A549 (cell line): Measurements from ENCODE around the gene C11orf98.

ENCODE experiments used
- ATOH8 ChIP-seq: fragments of 250-450 bp; sonication (Bioruptor Pico); IDR thresholded peaks from 2 replicates; pipeline ENCODE4 v1.5.0; 2020; ENCODE audit warnings: low read depth, mild to moderate bottlenecking, moderate library complexity
- CBX8 ChIP-seq: fragments of 200-600 bp; sonication (generic); IDR thresholded peaks from 2 replicates; pipeline ENCODE4 v1.6.1; 2016
- HOXA7 ChIP-seq: fragments of 250-450 bp; sonication (Bioruptor Pico); IDR thresholded peaks from 2 replicates; pipeline ENCODE4 v1.5.0; 2020; ENCODE audit warnings: mild to moderate bottlenecking, moderate library complexity
- MAFK ChIP-seq: fragments of 450-650 bp; IDR thresholded peaks from 2 replicates; pipeline ENCODE4 v1.6.1; 2014; ENCODE audit not compliant: partially characterized antibody
- MAZ ChIP-seq: fragments of 150-350 bp; IDR thresholded peaks from 2 replicates; pipeline ENCODE4 v1.6.1; 2014; ENCODE audit warnings: antibody characterized with exemption, low read depth, low read length, borderline replicate concordance
- PHF8 ChIP-seq: fragments of 200-600 bp; sonication (generic); IDR thresholded peaks from 2 replicates; pipeline ENCODE4 v1.6.1; 2016; ENCODE audit warnings: low read depth, mild to moderate bottlenecking, antibody characterized with exemption, moderate library complexity, borderline replicate concordance
- POLR2A ChIP-seq: IDR thresholded peaks from 2 replicates; pipeline ENCODE4 v1.6.1; 2012; ENCODE audit warnings: mild to moderate bottlenecking, low read length
- POLR2AphosphoS2 ChIP-seq: conservative IDR thresholded peaks from 2 replicates; pipeline ENCODE4 v1.6.1; 2012; ENCODE audit warnings: low read length, improper control_type of control experiment, inconsistent platforms
- USF2 ChIP-seq: fragments of 450-650 bp; IDR thresholded peaks from 2 replicates; pipeline ENCODE4 v1.6.1; 2014; ENCODE audit warnings: antibody characterized with exemption
- ZC3H11A ChIP-seq: fragments of 450-650 bp; IDR thresholded peaks from 2 replicates; pipeline ENCODE4 v1.6.1; 2014; ENCODE audit warnings: antibody characterized with exemption, mild to moderate bottlenecking
- TF ChIP-seq, protein P1 (sequence below): fragments of >200 bp; sonication (Bioruptor Twin); formaldehyde crosslinking; IDR thresholded peaks from 3 replicates; pipeline ENCODE4 v1.5.1; 2016
- TF ChIP-seq, protein P2 (sequence below): fragments of 200-600 bp; sonication (generic); IDR thresholded peaks from 2 replicates; pipeline ENCODE4 v1.6.1; 2016; ENCODE audit warnings: antibody characterized with exemption, mild to moderate bottlenecking, moderate library complexity
- TF ChIP-seq, protein P3 (sequence below): IDR thresholded peaks from 2 replicates; pipeline ENCODE4 v1.6.1; 2012
- TF ChIP-seq, protein P4 (sequence below): fragments of 150-350 bp; IDR thresholded peaks from 2 replicates; pipeline ENCODE4 v1.6.1; 2014; ENCODE audit warnings: low read depth, mild to moderate bottlenecking, low read length

DNA sequence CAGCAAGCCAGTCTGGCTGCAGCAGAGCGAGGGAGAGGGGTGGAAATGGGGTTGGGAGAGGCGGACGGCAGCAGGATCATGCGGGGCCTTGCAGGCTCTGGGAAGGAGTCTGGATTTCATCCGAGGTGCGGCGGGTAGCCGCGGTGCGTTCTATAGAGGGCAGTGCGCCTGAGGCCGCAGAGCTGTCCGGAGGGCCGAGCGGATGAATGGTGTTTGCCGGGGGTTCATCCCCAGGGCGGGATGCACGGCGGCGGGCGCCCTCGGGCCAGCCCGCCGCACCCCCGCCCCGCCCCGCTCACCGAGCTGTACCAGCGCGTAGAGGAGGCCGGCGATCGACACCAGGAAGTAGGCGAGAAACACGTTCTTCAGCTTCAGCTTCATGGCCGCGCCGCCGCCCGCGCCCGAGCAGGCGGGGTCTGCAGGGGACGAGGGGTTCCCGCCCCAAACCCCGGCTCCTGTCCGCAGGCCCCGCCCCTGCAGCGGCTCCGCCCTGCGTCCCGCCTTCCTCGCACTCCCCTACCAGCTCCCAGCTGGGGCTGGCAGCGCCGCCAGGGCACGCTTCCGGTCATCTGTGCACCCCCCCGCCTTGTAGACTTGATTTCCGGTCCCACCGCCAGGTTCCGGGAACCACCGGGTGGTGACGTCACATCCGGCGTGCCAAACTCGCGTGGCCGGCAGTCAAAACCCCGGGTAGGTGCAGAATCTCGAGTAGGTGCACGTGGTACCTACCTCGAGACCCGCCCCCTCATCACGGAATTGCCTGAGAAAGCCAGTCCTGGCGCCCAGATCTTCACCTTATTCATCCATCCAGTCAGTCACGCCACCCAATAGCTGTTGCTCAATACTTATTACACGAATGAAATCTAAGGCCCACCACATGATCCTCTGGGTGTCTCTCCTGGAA is 43.2 kb downstream of the C11orf98 start, which contains the start of gene B3GAT3:
- TF ChIP-seq USF2 (peak; percentile 81), ZC3H11A (no peak), HOXA7 (CRISPR knock-in tag) (peak; percentile 72), PHF8 (peak; percentile 76; the same call in 1 of the 2 replicates), CBX8 (no peak), ATOH8 (CRISPR knock-in tag) (peak; percentile 53; the same call in 1 of the 2 replicates), POLR2A (peak; percentile 80), MAFK (no peak), MAZ (no peak), POLR2AphosphoS2 (0 out of 2 replicates have a peak, but pooled peaks have one; percentile 36)
- TF ChIP-seq, protein P1, sequence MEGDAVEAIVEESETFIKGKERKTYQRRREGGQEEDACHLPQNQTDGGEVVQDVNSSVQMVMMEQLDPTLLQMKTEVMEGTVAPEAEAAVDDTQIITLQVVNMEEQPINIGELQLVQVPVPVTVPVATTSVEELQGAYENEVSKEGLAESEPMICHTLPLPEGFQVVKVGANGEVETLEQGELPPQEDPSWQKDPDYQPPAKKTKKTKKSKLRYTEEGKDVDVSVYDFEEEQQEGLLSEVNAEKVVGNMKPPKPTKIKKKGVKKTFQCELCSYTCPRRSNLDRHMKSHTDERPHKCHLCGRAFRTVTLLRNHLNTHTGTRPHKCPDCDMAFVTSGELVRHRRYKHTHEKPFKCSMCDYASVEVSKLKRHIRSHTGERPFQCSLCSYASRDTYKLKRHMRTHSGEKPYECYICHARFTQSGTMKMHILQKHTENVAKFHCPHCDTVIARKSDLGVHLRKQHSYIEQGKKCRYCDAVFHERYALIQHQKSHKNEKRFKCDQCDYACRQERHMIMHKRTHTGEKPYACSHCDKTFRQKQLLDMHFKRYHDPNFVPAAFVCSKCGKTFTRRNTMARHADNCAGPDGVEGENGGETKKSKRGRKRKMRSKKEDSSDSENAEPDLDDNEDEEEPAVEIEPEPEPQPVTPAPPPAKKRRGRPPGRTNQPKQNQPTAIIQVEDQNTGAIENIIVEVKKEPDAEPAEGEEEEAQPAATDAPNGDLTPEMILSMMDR = 0 out of 3 replicates have a peak, but pooled peaks have one; percentile 6
- TF ChIP-seq, protein P2, sequence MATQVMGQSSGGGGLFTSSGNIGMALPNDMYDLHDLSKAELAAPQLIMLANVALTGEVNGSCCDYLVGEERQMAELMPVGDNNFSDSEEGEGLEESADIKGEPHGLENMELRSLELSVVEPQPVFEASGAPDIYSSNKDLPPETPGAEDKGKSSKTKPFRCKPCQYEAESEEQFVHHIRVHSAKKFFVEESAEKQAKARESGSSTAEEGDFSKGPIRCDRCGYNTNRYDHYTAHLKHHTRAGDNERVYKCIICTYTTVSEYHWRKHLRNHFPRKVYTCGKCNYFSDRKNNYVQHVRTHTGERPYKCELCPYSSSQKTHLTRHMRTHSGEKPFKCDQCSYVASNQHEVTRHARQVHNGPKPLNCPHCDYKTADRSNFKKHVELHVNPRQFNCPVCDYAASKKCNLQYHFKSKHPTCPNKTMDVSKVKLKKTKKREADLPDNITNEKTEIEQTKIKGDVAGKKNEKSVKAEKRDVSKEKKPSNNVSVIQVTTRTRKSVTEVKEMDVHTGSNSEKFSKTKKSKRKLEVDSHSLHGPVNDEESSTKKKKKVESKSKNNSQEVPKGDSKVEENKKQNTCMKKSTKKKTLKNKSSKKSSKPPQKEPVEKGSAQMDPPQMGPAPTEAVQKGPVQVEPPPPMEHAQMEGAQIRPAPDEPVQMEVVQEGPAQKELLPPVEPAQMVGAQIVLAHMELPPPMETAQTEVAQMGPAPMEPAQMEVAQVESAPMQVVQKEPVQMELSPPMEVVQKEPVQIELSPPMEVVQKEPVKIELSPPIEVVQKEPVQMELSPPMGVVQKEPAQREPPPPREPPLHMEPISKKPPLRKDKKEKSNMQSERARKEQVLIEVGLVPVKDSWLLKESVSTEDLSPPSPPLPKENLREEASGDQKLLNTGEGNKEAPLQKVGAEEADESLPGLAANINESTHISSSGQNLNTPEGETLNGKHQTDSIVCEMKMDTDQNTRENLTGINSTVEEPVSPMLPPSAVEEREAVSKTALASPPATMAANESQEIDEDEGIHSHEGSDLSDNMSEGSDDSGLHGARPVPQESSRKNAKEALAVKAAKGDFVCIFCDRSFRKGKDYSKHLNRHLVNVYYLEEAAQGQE = peak; percentile 42; the same call in 1 of the 2 replicates
- TF ChIP-seq, protein P3, sequence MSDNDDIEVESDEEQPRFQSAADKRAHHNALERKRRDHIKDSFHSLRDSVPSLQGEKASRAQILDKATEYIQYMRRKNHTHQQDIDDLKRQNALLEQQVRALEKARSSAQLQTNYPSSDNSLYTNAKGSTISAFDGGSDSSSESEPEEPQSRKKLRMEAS = peak; percentile 99
- TF ChIP-seq, protein P4, sequence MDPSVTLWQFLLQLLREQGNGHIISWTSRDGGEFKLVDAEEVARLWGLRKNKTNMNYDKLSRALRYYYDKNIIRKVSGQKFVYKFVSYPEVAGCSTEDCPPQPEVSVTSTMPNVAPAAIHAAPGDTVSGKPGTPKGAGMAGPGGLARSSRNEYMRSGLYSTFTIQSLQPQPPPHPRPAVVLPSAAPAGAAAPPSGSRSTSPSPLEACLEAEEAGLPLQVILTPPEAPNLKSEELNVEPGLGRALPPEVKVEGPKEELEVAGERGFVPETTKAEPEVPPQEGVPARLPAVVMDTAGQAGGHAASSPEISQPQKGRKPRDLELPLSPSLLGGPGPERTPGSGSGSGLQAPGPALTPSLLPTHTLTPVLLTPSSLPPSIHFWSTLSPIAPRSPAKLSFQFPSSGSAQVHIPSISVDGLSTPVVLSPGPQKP = no peak; the same call in 1 of the 2 replicates
